NCI-H187 treated with DMSO at 0.1 percent for 48 hours (cell line): ENCODE results near the gene STAG3.

ENCODE experiments used
- DNase-seq: peaks from one replicate; lab custom pipeline; 2025; lab: John Stamatoyannopoulos, UW

The STAG3 gene

GRCh38 chr7:100154651-100155491 lies 22.8 kb upstream of the STAG3 start:
- DNase-seq: no peak

- DNase-seq: no peak
These were observed 22.0 kb upstream of the STAG3 start for GRCh38 chr7:100155553-100156317.

- no peak for DNase-seq
These were observed 21.2 kb upstream of the STAG3 start for GRCh38 chr7:100156331-100157068.

GRCh38 chr7:100157069-100157333 lies 20.7 kb upstream of the STAG3 start:
- DNase-seq: no peak

GRCh38 chr7:100157334-100158228 lies 20.1 kb upstream of the STAG3 start:
- no peak for DNase-seq

- peak; percentile 80 for DNase-seq
These were observed 19.3 kb upstream of the STAG3 start, which contains the start of gene TRAPPC14 for GRCh38 chr7:100158229-100159098. TSS of gene TRAPPC14 (minus strand) at chr7:100158723. CDS start at chr7:100158499, 224 bp downstream.

GRCh38 chr7:100159099-100159623 lies 18.6 kb upstream of the STAG3 start:
- no peak for DNase-seq

GRCh38 chr7:100160067-100160466 lies 17.7 kb upstream of the STAG3 start:
- no peak for DNase-seq

GRCh38 chr7:100163006-100163531 lies 14.6 kb upstream of the STAG3 start:
- no peak for DNase-seq

- no peak for DNase-seq
These were observed 13.8 kb upstream of the STAG3 start for GRCh38 chr7:100163871-100164270.

- no peak for DNase-seq
These were observed 11.3 kb upstream of the STAG3 start for GRCh38 chr7:100166317-100166940.

- DNase-seq: no peak
These were observed 10.5 kb upstream of the STAG3 start for GRCh38 chr7:100166970-100167911.

- no peak for DNase-seq
These were observed 9.8 kb upstream of the STAG3 start for GRCh38 chr7:100167912-100168323.

- DNase-seq: no peak
These were observed 8.4 kb upstream of the STAG3 start for GRCh38 chr7:100169147-100169850.

- no peak for DNase-seq
These were observed 7.4 kb upstream of the STAG3 start for GRCh38 chr7:100170101-100170897.

GRCh38 chr7:100171087-100171681 lies 6.5 kb upstream of the STAG3 start:
- no peak for DNase-seq

GRCh38 chr7:100171840-100172239 lies 5.9 kb upstream of the STAG3 start:
- DNase-seq: no peak
